Fibroblast of lung (primary cell): ENCODE measurements around the gene WT1. TPM values are rescaled to one million over a fixed set of nuclear protein-coding genes. Genes with fewer than 3 reads are reported as not detected.

Experiments used
- DNase-seq, 2 donors: peaks; one replicate each; pipeline versions ENCODE4 v3.0.0 to v3.0.0-alpha.2; 2010; ENCODE audit warnings: low read depth in 2 of 2
- H2AFZ ChIP-seq: 2 replicates; pipeline ENCODE4 v1.5.1; 2012; ENCODE audit warnings: low read length, control low read depth, inconsistent platforms
- H3K27ac ChIP-seq: 2 replicates; pipeline ENCODE4 v1.5.1; 2011; ENCODE audit warnings: low read length, control low read depth; ENCODE audit not compliant: insufficient read depth
- H3K27me3 ChIP-seq: 2 replicates; pipeline ENCODE4 v1.5.1; 2011; ENCODE audit warnings: mild to moderate bottlenecking, low read length; ENCODE audit not compliant: control insufficient read depth, insufficient read depth
- H3K36me3 ChIP-seq: 2 replicates; pipeline ENCODE4 v1.5.1; 2011; ENCODE audit warnings: low read length; ENCODE audit not compliant: control insufficient read depth, insufficient read depth
- H3K4me1 ChIP-seq: 2 replicates; pipeline ENCODE4 v1.5.1; 2011; ENCODE audit warnings: low read length; ENCODE audit not compliant: control insufficient read depth, insufficient read depth; ENCODE audit errors: extremely low read depth
- H3K4me2 ChIP-seq: 2 replicates; pipeline ENCODE4 v1.5.1; 2011; ENCODE audit warnings: low read length, control low read depth; ENCODE audit not compliant: insufficient read depth; ENCODE audit errors: extremely low read depth
- H3K4me3 ChIP-seq, 4 experiments: fragments of 200-600 bp in 1 of 4; sonication (generic) in 1 of 4; replicated peaks in 1 of 4; 2 replicates each; pipeline ENCODE4 v1.5.1; 2011 to 2016; ENCODE audit warnings: low read length in 4 of 4, low read depth in 3 of 4, mild to moderate bottlenecking in 3 of 4, control low read depth in 2 of 4, inconsistent platforms in 1 of 4, mixed read lengths in 1 of 4; ENCODE audit not compliant: insufficient read depth in 1 of 4; ENCODE audit errors: control extremely low read depth in 1 of 4
- H3K79me2 ChIP-seq: 2 replicates; pipeline ENCODE4 v1.5.1; 2012; ENCODE audit warnings: mild to moderate bottlenecking, low read length, inconsistent platforms; ENCODE audit not compliant: control insufficient read depth, insufficient read depth
- H3K9ac ChIP-seq: 2 replicates; pipeline ENCODE4 v1.5.1; 2011; ENCODE audit warnings: mild to moderate bottlenecking, low read length, control low read depth; ENCODE audit not compliant: insufficient read depth
- H3K9me3 ChIP-seq: 2 replicates; pipeline ENCODE4 v1.5.1; 2012; ENCODE audit warnings: low read depth, low read length; ENCODE audit not compliant: control insufficient read depth, insufficient read depth
- H4K20me1 ChIP-seq: 2 replicates; pipeline ENCODE4 v1.5.1; 2011; ENCODE audit warnings: low read length; ENCODE audit not compliant: control insufficient read depth, insufficient read depth; ENCODE audit errors: extremely low read depth
- EZH2 ChIP-seq: IDR thresholded peaks from 2 replicates; pipeline ENCODE4 v1.5.1; 2012; ENCODE audit warnings: low read length, control low read depth, mild to moderate bottlenecking; ENCODE audit errors: missing control alignments
- polyA plus RNA-seq, 2 donors: library from polyadenylated mRNA; depleted of rRNA in 1 of 2; stranded (reverse) in 1 of 2; unstranded in 1 of 2; fragments of >200 nt; gene quantifications; 2 replicates each; pipeline ENCODE4 v1.2.1, GENCODE V29; 2011 to 2012; ENCODE audit warnings: missing spikeins in 1 of 2
- total RNA-seq: library from RNA; depleted of rRNA; stranded (reverse); fragments of >200 nt; gene quantifications from 2 replicates; pipeline ENCODE4 v1.2.1, GENCODE V29; 2014
- TF ChIP-seq, protein P1 (sequence below), 2 donors: IDR thresholded peaks in 1 of 2; conservative IDR thresholded peaks in 1 of 2; 1 replicate in 1 of 2; 2 replicates in 1 of 2; pipeline ENCODE4 v1.5.1; 2011 to 2012; ENCODE audit warnings: low read length in 2 of 2, control low read depth in 1 of 2, inconsistent platforms in 1 of 2, low read depth in 1 of 2, mild to moderate bottlenecking in 1 of 2

WT1 gene
- total and polyA plus RNA-seq, 2 donors (not counting 1 experiment from before 2014, with no cell fraction given) = not detected

DNA sequence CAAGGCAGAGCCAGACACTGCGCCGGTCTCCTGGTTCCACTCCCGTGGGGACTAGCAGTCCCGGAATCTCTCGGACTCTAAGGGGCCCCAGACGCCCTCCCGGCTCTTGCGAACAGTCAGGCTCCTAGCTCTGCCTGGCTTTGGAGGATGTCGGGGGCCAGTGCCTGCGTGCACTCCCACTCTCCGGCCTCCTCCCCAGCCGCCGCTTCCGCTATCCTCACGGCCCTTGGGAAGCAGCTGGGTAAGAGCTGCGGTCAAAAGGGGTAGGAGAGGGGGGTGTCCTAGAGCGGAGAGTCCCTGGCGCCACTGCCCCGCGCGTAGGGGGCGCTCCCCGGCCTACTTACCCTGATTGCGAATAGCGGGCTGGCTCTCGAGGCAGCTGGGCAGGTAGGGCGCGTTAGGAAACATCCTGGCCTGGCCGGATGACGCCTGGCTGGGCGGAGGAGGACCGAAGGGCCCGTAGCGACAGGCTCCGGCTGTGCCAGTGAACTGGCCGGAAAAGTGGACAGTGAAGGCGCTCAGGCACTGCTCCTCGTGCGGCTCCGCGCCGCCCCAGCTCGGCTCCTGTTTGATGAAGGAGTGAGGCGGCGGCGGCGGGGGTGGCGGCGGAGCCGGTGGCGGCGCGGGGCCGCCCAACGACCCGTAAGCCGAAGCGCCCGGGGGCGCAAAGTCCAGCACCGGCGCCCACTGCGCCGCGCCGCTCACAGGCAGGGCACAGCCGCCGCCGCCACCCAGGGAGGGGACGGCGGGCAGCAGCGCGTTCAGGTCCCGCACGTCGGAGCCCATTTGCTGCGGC, 785 bp downstream of the WT1 start:
- H4K20me1 ChIP-seq = no peaks in the 10 kb centered on the region
- no peaks in the 10 kb centered on the region for H3K4me1 ChIP-seq
- DNase-seq = no peak
- H3K9ac ChIP-seq = no peak overlapping the region
- H3K27me3 ChIP-seq = peaks cover 77% of the 10 kb centered on the region
- TF ChIP-seq, protein P1, sequence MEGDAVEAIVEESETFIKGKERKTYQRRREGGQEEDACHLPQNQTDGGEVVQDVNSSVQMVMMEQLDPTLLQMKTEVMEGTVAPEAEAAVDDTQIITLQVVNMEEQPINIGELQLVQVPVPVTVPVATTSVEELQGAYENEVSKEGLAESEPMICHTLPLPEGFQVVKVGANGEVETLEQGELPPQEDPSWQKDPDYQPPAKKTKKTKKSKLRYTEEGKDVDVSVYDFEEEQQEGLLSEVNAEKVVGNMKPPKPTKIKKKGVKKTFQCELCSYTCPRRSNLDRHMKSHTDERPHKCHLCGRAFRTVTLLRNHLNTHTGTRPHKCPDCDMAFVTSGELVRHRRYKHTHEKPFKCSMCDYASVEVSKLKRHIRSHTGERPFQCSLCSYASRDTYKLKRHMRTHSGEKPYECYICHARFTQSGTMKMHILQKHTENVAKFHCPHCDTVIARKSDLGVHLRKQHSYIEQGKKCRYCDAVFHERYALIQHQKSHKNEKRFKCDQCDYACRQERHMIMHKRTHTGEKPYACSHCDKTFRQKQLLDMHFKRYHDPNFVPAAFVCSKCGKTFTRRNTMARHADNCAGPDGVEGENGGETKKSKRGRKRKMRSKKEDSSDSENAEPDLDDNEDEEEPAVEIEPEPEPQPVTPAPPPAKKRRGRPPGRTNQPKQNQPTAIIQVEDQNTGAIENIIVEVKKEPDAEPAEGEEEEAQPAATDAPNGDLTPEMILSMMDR (conservative IDR thresholded peaks at IDR 0.05 in 1 of 2, IDR thresholded peaks at IDR 0.05 in 1 of 2; ENCODE audit: low read depth in 1 of 2, low read length in 2 of 2) = no peak
- TF ChIP-seq EZH2 = peak; percentile 51
- H3K27ac ChIP-seq = no peak overlapping the region
- no peak overlapping the region for H3K4me2 ChIP-seq
- H3K4me3 ChIP-seq = no peak overlapping the region
- H3K36me3 ChIP-seq = no peaks in the 10 kb centered on the region
- H3K79me2 ChIP-seq = no peaks in the 10 kb centered on the region
- H2AFZ ChIP-seq = no peak overlapping the region
- no peaks in the 10 kb centered on the region for H3K9me3 ChIP-seq

DNA sequence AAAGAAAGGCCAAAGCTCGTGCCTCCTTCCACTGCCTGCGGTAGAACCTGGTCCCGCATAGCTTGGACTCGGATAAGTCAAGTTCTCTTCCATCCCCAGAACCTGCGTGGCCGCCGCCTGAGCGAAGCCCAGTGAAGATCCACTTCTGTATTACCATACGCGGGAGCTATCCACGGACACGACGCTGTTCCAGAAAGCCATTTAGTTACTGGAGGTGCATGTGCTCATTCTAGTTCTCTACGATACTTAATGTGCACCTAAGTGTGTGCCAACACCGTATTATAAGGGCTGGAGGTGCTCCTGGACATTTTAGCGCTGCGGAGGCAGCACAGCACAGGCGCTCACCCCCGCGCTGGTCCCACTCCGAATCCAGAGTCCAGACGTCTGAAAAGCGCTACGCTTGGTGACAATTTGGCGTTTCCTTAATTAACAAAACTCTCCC, 1.4 kb downstream of the WT1 start:
- Histone ChIP-seq H3K79me2 (no peaks in the 10 kb centered on the region), H4K20me1 (no peaks in the 10 kb centered on the region), H3K9me3 (no peaks in the 10 kb centered on the region), H3K27ac (no peak overlapping the region), H3K9ac (no peak overlapping the region), H2AFZ (no peak overlapping the region), H3K4me3 (no peak overlapping the region), H3K36me3 (no peaks in the 10 kb centered on the region), H3K27me3 (peaks cover 75% of the 10 kb centered on the region), H3K4me2 (no peak overlapping the region), H3K4me1 (no peaks in the 10 kb centered on the region)
- DNase-seq = no peak
- TF ChIP-seq EZH2 = peak; percentile 78
- TF ChIP-seq, protein P1 (conservative IDR thresholded peaks at IDR 0.05 in 1 of 2, IDR thresholded peaks at IDR 0.05 in 1 of 2; ENCODE audit: low read depth in 1 of 2, low read length in 2 of 2) = no peak

DNA sequence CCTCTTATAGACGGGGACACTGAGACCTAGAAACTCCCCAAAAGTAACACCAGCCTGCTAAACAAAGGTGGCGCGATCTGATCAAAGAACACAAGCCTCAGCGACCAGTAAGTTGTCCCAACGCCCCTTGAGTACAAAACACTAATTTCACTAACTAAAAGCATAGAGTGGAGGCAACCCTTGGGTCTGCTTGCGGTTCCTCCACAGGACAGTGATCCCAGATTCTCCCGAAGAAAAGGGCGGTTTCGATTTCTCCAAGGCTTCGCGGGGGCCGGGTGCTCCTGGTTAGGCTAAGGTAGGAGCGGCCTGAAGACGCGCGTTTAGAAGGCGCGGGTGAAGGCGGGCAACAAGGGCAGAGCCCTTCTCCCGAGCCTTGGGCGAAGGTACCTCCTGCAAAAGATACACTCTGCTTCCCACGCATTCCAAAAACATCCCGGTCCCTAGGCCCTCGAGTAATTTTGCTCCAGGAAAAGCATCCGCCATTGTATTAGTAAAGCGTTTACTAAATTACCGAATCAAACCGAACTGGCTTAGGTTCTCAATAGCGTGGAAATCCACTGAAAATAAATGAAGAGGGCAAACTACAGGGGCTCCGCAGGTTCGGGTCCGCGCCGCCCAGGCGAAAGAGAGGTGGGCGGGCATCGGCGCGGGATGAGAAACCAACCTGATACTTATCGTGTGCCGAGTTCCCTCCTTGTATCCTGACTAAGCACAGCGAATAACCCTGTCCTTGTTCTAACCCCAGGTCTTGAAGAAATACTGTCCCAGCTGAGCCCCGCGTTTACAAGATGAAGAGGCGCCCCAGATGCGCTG, 2.0 kb downstream of the WT1 start:
- peak overlapping the region in 1 of 4 experiments; percentile 17 for H3K4me3 ChIP-seq
- peaks cover 74% of the 10 kb centered on the region for H3K27me3 ChIP-seq
- no peak overlapping the region for H3K9ac ChIP-seq
- H3K36me3 ChIP-seq = no peaks in the 10 kb centered on the region
- no peaks in the 10 kb centered on the region for H3K9me3 ChIP-seq
- no peak for TF ChIP-seq EZH2
- TF ChIP-seq, protein P1 (conservative IDR thresholded peaks at IDR 0.05 in 1 of 2, IDR thresholded peaks at IDR 0.05 in 1 of 2; ENCODE audit: low read depth in 1 of 2, low read length in 2 of 2) = no peak
- H4K20me1 ChIP-seq = no peaks in the 10 kb centered on the region
- H3K27ac ChIP-seq = no peak overlapping the region
- H3K79me2 ChIP-seq = no peaks in the 10 kb centered on the region
- H3K4me2 ChIP-seq = no peak overlapping the region
- no peaks in the 10 kb centered on the region for H3K4me1 ChIP-seq
- no peak for DNase-seq
- H2AFZ ChIP-seq = no peak overlapping the region
